HepG2 (cell line): Measurements from ENCODE around the gene BCAS4.

Experiments used
- ARNTL ChIP-seq: sonication (generic); formaldehyde crosslinking; IDR thresholded peaks from 2 replicates; pipeline ENCODE4 v1.4.0; 2020; ENCODE audit warnings: mild to moderate bottlenecking, missing genetic modification reagents
- CHCHD3 ChIP-seq: sonication (generic); formaldehyde crosslinking; IDR thresholded peaks from 2 replicates; pipeline ENCODE4 v1.8.0; 2022; ENCODE audit warnings: mild to moderate bottlenecking, missing genetic modification reagents, moderate library complexity
- KLF6 ChIP-seq: IDR thresholded peaks from 2 replicates; pipeline ENCODE4 v1.8.0; 2016; ENCODE audit warnings: missing biosample characterization, missing genetic modification reagents
- SMARCC2 ChIP-seq: fragments of 450-650 bp; IDR thresholded peaks from 2 replicates; pipeline ENCODE4 v1.6.1; 2017; ENCODE audit warnings: antibody characterized with exemption, mild to moderate bottlenecking
- TMF1 ChIP-seq: sonication (generic); formaldehyde crosslinking; IDR thresholded peaks from 2 replicates; pipeline ENCODE4 v1.8.1; 2022; ENCODE audit warnings: low read depth, missing genetic modification reagents
- TSC22D2 ChIP-seq: sonication (generic); formaldehyde crosslinking; IDR thresholded peaks from 2 replicates; pipeline ENCODE4 v1.5.1; 2020; ENCODE audit warnings: missing genetic modification reagents, mild to moderate bottlenecking, borderline replicate concordance
- ZC3H4 ChIP-seq: sonication (generic); formaldehyde crosslinking; IDR thresholded peaks from 2 replicates; pipeline ENCODE4 v1.4.0; 2020; ENCODE audit warnings: missing genetic modification reagents, borderline replicate concordance
- ZNF510 ChIP-seq: sonication (generic); formaldehyde crosslinking; IDR thresholded peaks from 2 replicates; pipeline ENCODE4 v1.4.0; 2020; ENCODE audit warnings: low read depth, mild to moderate bottlenecking, missing genetic modification reagents
- ZNF543 ChIP-seq: sonication (generic); formaldehyde crosslinking; IDR thresholded peaks from 2 replicates; pipeline ENCODE4 v1.4.0; 2020; ENCODE audit warnings: mild to moderate bottlenecking, missing genetic modification reagents
- TF ChIP-seq, protein P1 (sequence below): sonication (generic); formaldehyde crosslinking; IDR thresholded peaks from 2 replicates; pipeline ENCODE4 v1.4.0; 2020; ENCODE audit warnings: missing genetic modification reagents

DNA sequence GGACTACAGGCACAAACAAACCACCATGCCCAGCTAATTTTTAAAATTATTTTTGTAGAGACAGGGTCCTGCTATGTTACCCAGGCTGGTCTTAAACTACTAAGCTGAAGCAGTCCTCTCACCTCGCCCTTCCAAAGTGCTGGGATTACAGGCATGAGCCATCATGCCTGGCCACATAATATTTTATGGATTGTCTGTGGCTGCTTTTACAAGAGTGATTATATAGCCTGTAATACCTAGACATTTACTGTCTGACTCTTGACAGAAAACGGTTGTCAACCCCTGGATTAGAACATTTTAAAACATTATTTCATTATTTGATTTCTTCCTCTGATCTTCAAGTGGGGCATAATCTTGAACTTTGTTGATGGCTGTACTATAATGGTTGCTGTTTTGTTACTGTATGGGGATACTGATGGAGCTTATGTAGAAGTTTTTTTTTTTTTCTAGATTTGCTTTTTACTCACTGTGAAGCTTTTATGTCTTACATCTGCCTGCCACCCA, 49.2 kb upstream of the BCAS4 start:
- no peak for TF ChIP-seq TSC22D2 (CRISPR knock-in tag)
- TF ChIP-seq CHCHD3, result no peak
- no peak for TF ChIP-seq ZC3H4
- TF ChIP-seq TMF1 (CRISPR knock-in tag), result no peak
- TF ChIP-seq KLF6, result no peak
- no peak for TF ChIP-seq ZNF510 (CRISPR knock-in tag)
- TF ChIP-seq SMARCC2, result no peak
- TF ChIP-seq ARNTL (CRISPR knock-in tag), result no peak
- no peak for TF ChIP-seq ZNF543 (CRISPR knock-in tag)
- TF ChIP-seq, protein P1, sequence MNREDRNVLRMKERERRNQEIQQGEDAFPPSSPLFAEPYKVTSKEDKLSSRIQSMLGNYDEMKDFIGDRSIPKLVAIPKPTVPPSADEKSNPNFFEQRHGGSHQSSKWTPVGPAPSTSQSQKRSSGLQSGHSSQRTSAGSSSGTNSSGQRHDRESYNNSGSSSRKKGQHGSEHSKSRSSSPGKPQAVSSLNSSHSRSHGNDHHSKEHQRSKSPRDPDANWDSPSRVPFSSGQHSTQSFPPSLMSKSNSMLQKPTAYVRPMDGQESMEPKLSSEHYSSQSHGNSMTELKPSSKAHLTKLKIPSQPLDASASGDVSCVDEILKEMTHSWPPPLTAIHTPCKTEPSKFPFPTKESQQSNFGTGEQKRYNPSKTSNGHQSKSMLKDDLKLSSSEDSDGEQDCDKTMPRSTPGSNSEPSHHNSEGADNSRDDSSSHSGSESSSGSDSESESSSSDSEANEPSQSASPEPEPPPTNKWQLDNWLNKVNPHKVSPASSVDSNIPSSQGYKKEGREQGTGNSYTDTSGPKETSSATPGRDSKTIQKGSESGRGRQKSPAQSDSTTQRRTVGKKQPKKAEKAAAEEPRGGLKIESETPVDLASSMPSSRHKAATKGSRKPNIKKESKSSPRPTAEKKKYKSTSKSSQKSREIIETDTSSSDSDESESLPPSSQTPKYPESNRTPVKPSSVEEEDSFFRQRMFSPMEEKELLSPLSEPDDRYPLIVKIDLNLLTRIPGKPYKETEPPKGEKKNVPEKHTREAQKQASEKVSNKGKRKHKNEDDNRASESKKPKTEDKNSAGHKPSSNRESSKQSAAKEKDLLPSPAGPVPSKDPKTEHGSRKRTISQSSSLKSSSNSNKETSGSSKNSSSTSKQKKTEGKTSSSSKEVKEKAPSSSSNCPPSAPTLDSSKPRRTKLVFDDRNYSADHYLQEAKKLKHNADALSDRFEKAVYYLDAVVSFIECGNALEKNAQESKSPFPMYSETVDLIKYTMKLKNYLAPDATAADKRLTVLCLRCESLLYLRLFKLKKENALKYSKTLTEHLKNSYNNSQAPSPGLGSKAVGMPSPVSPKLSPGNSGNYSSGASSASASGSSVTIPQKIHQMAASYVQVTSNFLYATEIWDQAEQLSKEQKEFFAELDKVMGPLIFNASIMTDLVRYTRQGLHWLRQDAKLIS (CRISPR knock-in tag), result no peak
